HG02852 (cell line): ENCODE data around the gene ADPRS.

Source experiments
- ATAC-seq: cut with Tn5 transposase; IDR thresholded peaks from one replicate; pipeline ENCODE4 v1.9.1; 2021; ENCODE audit warnings: mild to moderate bottlenecking, moderate library complexity; ENCODE audit not compliant: unreplicated experiment

The ADPRS gene, protein sequence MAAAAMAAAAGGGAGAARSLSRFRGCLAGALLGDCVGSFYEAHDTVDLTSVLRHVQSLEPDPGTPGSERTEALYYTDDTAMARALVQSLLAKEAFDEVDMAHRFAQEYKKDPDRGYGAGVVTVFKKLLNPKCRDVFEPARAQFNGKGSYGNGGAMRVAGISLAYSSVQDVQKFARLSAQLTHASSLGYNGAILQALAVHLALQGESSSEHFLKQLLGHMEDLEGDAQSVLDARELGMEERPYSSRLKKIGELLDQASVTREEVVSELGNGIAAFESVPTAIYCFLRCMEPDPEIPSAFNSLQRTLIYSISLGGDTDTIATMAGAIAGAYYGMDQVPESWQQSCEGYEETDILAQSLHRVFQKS

DNA sequence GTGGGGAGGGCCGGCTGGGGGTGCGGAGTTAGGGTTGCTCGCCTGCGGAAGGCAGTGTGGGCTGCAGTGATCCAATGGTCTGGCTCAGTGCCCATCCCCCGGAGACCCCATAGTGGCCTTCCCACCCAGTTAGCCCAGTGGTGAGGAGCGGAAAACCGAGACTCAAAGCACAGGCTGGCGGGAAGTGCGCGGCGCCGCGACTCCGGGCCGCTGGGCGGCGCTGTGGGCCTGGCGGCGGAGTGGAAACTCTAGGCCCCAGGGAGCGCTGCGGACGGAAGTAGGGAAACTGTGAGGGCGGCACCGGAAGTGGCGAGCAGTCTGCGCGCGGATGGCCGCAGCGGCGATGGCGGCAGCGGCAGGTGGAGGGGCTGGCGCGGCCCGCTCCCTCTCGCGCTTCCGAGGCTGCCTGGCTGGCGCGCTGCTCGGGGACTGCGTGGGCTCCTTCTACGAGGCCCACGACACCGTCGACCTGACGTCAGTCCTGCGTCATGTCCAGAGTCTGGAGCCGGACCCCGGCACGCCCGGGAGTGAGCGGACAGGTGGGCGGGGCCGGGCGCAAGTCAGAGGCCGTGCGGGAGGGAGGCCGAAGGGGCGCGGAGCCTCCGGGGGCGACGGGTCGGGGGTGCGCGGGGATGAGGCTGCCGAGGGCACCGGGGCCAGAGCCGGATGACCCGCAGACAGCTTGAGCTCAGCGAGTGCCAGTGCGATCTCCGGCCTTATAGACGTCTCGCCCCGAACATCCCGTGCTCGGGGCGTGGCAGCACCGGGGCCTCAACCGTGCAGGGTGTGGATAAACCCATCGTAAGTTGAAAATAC is at the start of gene ADPRS:
Gene ADPRS, plus strand, starts transcription at position 316 of the 816 bp plus-strand sequence. Its CDS starts 13 bp downstream, at position 329.
- peak; percentile 68 for ATAC-seq

GRCh38 chr1:36040238-36040637 is 48.5 kb upstream of the ADPRS start:
- ATAC-seq, result no peak

- no peak for ATAC-seq
Observed at GRCh38 chr1:36051821-36052220, 36.9 kb upstream of the ADPRS start.

- ATAC-seq, result no peak
Observed at GRCh38 chr1:36053978-36054377, 34.7 kb upstream of the ADPRS start.

GRCh38 chr1:36055706-36056105 is 33.0 kb upstream of the ADPRS start:
- ATAC-seq, result no peak

DNA sequence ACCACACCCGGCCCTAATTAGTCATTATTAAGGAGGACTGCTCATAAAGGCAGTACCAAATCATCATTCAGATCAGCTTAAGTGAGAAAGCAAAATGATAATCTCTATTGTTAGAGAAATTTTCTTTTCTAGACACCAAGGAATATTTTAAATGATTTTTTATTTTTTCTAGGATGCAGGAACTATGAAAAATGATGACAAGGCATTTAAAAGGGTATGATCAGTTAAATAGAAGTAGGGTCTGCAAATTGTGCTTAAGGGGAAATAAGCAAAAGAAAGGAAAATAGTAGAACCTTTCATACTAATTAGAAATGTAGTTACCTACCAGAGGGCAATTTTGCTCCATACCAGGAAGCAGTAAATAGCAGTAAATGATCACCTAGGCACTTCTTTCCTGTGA is 26.4 kb upstream of the ADPRS start:
- no peak for ATAC-seq

DNA sequence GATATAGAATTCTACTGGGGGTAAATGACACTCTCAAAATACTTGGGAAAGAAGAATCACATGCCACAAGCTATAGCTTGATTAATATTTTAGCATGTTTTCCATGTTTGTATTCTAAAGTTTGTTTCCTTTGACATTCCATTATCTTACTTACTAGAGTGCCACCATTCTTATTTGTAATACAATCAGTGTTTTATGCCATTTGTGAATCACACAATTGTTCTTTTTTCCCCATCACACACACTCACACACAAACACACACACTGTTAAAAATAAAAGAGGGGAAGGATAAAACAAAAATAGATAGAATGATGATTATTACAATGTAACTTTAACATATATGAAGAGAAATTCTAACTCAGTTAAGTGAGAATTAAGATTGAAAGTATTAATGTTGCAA is 20.8 kb upstream of the ADPRS start:
- no peak for ATAC-seq

GRCh38 chr1:36068866-36069265 is 19.8 kb upstream of the ADPRS start:
- ATAC-seq, result no peak

GRCh38 chr1:36070349-36070748 is 18.3 kb upstream of the ADPRS start:
- no peak for ATAC-seq

DNA sequence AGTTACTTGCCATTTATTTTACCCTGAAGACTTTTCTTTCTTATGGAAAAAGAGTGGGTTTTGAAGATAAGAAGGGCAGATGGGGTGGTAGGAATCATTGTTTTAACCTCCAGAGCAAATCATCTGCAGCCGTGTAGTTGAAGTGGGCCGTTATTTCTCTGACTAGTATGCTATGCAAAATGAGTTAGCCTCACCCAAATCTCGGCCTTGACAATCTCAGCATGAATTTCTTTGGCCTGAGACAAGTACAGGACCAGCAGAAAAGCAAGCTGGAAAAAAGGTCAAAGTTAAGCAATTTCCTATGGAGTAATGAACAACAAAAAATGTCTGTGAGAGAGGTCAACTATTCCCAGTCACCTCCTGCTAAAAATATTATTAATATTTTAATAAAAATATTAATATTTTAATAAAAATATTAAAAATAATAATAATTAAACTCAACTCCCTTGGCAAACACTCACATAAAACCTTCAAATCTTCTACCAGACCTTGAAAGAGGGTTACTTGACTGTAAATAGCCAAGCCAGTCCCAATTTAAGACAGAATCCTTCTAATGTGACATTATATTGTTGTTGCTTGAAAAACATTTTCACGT is 11.6 kb upstream of the ADPRS start:
- no peak for ATAC-seq

DNA sequence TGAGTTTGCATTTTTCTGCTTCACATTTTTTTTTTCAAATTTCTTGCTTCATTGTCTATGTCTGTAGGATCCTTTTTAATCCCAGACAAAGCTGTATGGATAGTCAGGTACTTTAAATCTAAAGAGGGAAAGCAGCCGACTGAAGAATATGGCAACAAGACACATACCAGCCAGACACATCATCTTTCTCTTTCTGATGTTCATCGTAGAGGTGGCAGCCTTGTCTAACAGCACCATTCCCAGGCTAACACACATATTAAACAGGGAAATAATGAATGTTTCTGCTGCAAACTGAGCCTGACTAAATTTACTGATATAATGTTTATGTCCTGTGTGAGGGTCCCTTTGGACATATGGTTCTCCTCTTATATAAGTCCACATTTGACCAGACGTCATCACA is 8.5 kb upstream of the ADPRS start:
- ATAC-seq, result no peak

- no peak for ATAC-seq
Observed at GRCh38 chr1:36080801-36081200, 7.9 kb upstream of the ADPRS start.

DNA sequence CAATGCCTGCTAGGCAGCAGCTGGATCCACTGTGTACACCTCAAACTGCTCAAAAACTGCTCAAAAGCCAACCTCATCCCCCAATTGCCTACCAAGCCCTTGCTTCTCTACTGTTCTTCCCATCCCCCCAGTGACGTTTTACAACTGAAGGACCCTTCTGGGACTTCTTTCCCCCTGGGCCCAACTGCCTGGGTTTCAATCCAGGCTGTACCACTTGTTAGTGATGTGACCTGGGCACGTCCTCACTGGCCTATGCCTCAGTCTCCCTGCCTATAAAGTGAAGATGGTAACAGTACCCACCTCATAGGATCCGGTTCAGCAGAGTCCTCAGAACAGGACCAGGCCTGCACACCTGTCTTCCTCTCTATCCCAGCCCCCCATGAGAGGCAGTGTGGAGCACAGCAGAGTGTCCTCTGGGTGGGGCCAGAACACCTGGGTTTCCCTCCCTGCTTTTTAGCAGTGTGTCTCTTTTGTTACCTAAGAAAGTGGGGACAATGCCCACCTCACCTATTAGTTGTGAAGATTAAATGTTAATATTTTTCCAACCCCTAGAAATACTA is 6.7 kb upstream of the ADPRS start:
- ATAC-seq, result no peak

- no peak for ATAC-seq
Observed at GRCh38 chr1:36083219-36083618, 5.5 kb upstream of the ADPRS start.

DNA sequence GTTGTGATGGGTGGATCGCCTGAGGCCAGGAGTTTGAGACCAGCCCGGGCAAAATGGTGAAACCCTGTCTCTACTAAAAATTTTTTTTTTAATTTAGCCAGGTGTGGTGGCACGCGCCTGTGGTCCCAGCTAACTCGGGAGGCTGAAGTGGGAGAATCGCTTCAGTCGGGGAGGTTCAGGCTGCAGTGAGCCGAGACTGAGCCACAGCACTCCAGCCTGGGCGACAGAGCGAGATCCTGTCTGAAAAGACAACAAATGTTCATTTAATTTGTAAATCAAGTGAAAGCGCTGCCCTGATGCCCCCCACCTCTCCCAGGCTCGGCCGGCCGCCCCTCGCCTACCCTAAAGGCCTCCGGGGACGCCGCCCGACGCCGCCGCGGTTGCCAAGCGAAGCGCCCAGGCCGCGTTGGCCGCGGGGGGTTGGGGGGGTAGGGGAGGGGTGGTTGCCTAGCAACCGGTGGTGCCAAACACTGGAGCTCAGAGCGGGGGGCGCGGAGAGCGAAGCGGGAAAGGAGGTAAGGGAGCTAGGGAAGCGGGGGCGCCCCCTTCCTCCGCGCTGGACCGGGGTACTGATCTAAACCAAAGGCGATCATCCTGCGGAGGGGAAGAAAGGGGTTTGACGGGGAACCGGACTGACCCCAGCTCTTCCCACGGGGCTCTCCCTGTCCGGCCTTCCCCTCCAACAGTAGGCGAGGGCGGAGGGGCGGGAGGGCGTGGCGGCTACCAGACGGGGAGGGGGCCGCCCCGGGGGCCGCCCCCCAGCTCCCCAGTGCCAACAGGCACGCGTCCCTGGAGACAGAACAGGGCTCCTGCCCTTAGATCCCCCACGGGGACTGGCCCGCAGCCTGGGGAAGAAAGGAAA is 4.8 kb upstream of the ADPRS start, which contains the start of gene TEKT2:
Gene TEKT2, plus strand, starts transcription at position 460 of the 862 bp plus-strand sequence. CDS start 828 bp downstream, outside the sequence.
- no peak for ATAC-seq

DNA sequence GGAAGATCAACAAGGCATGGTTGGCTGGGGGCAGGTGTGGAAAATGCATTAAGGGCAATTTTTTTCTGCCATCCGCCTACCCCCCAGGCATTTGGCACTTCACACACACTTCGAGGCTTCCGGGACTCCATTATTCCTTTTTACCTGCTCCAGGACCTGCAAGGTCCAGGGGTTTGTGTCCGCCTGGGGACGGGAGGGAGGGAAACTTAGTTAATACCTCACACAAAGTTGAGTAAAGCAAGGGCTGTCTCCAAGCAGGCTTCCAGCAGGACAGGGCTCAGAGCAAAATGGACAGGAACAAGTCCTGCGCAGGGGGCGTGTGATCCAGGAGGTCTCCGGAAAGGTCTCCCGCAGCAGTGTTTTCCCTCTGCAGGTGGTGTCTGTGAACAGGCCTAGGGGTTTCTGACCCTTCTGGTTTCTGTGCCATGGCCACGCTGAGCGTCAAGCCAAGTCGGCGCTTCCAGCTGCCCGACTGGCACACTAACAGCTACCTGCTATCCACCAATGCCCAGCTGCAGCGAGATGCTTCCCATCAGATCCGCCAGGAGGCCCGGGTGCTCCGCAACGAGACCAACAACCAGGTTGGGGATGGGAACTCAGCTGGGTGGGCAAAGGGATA is 4.1 kb upstream of the ADPRS start:
- ATAC-seq, result no peak

- ATAC-seq, result no peak
Observed at GRCh38 chr1:36085126-36085525, 3.6 kb upstream of the ADPRS start.

DNA sequence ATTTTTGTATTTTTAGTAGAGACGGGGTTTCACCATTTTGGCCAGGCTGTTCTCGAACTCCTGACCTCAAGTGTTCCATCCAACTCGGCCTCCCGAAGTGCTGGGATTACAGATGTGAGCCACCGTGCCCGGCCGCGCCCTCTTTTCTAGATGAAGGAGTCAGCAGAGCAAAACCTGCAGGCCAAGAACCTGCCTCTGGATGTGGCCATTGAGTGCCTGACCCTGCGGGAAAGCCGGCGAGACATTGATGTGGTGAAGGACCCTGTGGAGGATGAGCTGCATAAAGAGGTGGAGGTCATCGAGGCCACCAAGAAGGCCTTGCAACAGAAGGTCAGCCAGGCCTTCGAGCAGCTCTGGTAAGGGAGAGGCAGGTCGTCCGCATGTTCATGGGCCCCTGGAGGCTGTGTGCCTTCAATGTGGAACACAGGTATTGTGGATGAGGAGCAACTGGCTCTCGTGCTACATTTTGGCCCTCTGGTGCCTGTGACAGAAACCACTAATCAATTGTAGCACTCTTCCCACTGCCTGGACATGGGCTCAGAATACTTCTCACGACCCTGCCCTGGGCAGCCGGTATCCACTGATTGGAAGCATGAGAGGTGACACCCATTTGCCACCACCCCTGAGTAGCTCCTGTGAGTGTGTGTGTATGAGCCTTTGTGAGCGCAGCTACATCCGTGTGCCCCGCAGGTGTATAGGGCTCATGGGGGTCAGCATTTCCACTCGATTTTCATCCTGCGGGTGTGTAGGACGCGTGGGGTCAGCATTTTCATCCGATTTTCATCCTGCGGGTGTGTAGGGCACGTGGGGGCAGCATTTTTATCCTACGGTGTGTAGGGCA is 2.8 kb upstream of the ADPRS start:
- no peak for ATAC-seq
